ACHN (cell line): ENCODE data around the gene ZFYVE28.

ENCODE experiments used
- DNase-seq: peaks from one replicate; pipeline ENCODE4 v3.0.0-alpha.2; 2015
- in situ Hi-C: cut with HindIII; loops from 2 replicates; pipeline ENCODE4 v1.10.0; 2017; ENCODE audit warnings: low sequenced_read_pairs, low pct_ligation_motif_present, low pct_unique_long_range_greater_than_20kb

ZFYVE28 gene

GRCh38 chr4:2415881-2416563 is 2.4 kb downstream of the ZFYVE28 start:
- in situ Hi-C loops, result no loop called here
- no peak for DNase-seq

GRCh38 chr4:2415213-2415612 is 3.2 kb downstream of the ZFYVE28 start:
- DNase-seq, result no peak
- in situ Hi-C loops, result no loop called here

- in situ Hi-C loops, result no loop called here
- DNase-seq, result no peak
These were observed 4.4 kb downstream of the ZFYVE28 start for GRCh38 chr4:2413821-2414610.

DNA sequence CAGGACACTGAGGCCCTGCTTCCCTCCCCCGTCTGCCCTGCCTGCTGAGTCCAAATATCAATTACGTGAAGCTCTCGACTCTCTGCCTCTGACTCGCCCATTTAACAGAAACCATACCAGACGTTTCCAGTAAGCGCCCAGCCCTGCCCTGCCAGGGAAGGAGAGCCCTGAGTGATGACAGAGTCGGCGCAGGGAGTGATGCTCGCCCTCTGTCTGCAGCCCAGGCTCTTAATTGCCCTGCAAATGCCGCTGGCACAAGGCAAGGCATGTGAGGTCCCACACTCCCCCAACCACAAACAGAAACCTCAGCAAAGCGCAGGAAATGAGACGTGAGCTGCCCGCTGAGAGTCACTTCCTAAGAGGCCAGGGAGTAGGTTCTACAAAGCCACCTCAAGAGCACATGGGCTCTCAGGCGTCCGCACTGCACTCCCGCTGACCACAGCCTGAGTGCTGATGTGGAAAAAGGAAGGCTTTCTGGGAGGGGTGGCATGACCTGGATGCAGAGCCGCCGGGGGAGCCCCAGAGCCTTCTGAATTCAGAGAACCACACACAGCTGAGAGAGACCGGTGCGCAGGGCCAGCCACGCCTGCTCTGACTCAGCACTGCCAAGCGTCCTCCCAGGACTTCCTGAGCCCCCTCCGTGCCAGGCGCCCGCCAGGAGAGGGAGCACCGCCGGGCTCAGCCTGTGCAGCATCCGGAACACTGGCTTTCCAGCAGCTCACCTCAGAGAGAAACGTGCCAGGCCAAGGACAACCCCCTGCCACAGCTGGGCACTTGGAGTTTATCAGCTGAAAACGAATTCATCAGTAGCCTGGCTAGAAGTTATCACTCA is 5.3 kb downstream of the ZFYVE28 start:
- in situ Hi-C loops, result no loop called here
- DNase-seq, result peak; percentile 95

GRCh38 chr4:2412534-2412884 is 5.9 kb downstream of the ZFYVE28 start:
- in situ Hi-C loops, result no loop called here
- no peak for DNase-seq

- in situ Hi-C loops, result no loop called here
- DNase-seq, result no peak
These were observed 6.5 kb downstream of the ZFYVE28 start for GRCh38 chr4:2411786-2412510.

DNA sequence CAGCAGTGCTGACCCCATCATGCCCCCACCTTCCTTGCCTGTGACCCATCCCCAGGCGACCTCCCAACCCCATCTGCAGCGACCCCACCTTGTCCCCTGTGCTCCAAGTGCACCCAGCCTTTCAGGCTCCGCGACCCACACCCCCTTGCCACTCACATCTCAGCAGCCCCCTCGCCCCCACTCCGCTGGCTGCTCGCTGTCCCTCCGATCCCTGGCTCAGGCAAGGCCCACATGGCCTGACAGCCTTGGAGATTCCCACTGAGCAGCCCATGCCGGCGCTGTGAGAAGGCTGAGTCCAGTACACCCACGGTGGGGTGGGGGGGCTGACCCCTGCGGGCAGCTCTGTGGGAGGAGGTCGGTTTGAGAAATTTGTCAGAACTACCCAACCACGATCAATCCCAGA is 9.1 kb downstream of the ZFYVE28 start:
- in situ Hi-C loops, result no loop called here
- no peak for DNase-seq

DNA sequence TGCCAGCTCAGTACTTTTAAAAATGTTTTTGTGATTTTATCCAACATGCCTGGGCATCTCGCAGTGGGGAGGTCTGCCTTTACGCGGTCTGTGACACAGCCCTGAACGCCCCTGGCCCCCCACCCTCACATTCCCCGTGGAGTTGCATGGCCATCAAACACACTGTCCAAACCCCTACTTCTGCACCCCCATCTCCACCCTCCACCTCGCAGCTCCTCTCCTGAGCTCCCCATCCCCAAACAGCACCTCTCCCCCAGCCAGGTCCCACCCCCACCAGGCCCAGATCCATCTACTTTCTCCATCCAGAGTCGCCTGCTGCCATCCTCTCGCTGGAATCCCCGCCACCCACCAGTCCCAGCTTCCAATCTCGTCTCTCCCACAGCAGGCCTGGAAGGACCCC is 9.5 kb downstream of the ZFYVE28 start:
- in situ Hi-C loops, result no loop called here
- no peak for DNase-seq

DNA sequence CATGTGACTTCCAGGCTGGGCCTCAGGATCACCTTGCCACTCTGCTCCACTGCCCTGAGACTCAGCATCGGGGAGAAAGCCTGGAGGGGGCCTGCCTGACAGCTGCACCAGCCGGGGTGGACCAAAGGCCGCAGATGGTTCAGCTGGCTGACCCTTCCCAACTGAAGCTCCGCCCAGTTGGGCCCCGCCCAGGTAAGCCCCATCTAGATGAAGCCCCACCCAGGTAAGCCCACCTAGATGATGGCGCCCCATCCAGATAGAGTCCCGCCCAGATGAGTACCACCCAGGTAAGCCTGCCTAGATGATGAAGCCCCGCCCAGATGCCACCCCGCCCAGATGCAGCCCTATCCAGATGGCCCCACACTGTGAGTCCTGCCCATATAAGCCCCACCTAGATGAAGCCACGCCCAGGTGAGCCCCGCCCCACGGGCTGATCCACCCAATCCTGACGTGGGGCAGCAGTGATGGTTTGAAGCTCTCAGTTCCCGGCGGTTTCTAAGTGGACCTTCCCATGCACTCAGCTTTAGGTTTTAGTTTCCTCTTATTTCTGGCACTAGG is 10.0 kb downstream of the ZFYVE28 start:
- DNase-seq, result no peak
- in situ Hi-C loops, result no loop called here

DNA sequence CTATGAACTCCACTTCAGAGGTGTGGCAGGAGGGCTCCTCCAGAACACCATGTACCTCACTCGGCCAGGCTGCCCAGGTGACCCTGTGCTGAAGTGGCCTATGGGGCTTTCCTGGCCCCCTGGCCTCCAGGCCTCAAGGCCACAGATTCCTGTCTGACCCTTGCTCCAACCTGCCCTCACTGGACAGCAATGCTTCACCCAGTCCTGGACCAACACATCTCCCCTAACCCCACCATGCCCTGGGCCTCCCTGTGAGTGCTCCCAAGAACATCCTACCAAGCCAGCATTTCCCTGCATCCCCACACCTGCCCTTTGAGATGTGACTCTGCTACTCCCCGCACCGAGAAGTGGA is 10.5 kb downstream of the ZFYVE28 start:
- in situ Hi-C loops, result no loop called here
- DNase-seq, result no peak

DNA sequence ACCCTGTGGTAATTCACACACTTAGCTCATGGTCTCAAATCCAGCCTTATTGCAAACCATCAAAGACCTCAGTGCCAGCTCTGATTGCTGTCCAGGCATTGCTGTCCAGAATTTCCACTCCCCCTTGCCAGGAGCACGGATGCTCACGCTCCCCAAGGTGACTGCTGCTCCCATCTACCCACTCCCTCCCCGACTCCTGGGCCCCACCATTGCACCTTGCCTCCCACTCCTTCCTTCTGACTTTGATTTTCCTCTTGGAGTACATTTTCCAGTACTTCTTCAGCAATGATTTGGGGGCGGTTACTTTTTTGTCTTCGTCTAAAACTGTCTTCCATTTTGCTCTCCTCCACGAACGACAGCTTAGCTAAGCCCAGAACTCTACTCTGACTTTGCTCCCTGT is 11.5 kb downstream of the ZFYVE28 start:
- in situ Hi-C loops, result no loop called here
- no peak for DNase-seq

GRCh38 chr4:2406406-2406805 is 12.0 kb downstream of the ZFYVE28 start:
- no peak for DNase-seq
- in situ Hi-C loops, result no loop called here

DNA sequence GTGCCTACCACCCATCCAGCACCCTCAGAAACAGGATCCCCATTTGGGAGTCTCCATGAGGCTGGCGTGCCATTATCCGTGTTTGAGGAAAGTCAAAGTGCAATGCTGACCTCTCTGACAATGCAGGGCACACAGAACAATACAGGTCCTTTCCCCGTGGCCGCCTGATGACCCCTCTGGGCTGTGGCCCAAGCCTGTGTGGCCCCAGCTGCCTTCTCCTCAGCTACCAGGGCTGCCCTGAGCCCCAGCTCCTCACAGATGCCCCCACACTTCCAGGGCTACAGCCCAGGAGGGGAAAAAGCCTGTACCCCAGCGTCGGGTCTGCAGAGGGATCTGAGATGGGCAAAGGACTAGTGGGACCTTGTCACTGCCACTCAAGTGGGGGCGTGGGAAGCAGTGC is 15.5 kb downstream of the ZFYVE28 start:
- no peak for DNase-seq
- in situ Hi-C loops, result no loop called here

DNA sequence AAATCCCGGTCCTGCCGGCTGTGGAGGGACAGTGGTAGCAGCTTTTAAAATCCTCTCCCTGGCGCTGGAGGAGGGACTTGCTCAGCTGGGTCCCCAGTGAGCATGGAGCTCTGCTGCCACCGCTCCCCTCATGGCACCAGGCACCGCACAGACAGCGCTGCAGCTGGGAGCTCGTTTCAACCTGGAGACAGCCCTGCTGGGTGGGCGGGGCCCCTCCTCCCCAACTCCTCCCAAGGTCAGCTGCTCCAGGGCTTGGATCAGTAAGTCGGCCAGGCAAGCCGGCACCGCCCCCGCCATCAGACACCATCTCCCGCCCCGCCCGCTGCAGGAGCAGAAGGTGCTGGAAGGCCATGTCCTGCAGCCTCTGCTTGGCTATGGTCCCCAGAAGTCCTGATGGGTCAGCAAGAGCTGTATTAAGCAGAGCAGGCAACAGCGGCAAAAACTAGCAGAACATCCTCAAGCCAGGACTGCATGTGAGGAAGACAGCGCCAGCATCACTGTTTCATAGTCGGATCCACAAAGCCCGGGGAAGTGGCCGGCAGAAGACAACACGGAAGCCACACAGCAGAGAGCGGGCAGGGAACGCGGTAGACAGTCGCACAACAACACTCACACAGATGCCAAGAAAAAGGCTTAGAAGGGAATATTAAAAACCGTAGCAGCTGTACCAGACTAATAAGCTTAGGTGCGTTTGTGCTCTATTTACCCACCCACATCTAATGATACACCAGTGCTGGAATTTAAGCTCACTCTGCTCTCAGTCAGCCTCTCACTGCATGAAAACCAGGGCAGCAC is 16.2 kb downstream of the ZFYVE28 start:
- no peak for DNase-seq

DNA sequence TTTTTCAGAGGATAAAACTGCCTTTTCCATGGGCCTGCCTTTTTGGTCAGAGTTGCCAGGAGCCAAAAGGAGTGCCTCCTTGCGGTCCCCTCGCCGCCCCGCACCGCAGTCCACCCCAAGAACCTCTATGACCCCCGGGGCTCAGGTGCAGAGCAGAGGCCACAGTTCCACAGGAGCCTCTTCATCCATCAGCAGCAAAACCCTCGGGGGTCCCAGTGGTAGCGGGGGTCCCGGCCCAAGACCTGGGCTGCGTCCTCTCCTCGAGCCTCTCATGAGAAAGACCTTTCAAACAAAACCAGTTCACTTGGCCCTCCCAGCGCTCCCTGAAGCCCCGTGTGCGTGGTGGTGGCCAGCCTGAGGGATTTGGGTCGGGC is 16.8 kb downstream of the ZFYVE28 start:
- in situ Hi-C loops, result no loop called here
- no peak for DNase-seq

More for the DNA sequence above, 16.2 kb downstream of the ZFYVE28 start:
- in situ Hi-C loops, result no loop called here

DNA sequence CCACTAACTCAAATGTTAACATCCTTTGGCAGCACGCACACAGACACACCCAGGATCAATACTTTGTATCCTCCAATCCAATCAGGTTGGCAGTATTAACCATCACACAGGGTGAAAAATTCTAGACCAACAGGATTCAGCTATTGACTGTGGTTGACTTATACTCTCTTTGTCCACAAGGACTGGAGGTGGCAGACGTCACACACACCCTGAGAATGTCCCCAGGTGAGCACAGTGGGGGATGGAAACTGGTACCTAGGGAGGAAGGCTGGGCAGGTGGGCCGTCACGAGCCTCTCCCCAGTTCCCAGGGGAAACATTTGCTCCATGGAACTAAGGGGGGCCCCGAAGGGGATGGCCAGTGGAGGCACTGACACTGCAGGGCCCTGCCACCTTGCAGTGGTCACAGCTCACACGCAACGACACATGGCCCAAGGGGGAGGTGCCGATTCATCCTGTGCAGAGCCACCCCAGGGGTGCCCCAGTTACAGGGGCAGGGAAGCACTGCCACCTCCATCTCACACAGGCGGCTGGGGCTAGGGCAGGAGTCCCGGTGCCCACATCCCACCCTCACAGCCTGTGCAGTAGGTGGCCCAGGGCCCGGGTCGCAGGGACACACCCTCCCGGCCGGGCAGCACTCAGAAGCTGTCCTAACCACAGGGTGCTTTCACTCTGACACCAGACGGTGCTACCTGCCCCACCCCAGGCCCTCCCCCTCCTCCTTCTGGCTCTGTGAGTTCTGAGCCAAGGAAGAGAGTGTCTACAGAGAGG is 17.4 kb downstream of the ZFYVE28 start:
- in situ Hi-C loops, result no loop called here

DNA sequence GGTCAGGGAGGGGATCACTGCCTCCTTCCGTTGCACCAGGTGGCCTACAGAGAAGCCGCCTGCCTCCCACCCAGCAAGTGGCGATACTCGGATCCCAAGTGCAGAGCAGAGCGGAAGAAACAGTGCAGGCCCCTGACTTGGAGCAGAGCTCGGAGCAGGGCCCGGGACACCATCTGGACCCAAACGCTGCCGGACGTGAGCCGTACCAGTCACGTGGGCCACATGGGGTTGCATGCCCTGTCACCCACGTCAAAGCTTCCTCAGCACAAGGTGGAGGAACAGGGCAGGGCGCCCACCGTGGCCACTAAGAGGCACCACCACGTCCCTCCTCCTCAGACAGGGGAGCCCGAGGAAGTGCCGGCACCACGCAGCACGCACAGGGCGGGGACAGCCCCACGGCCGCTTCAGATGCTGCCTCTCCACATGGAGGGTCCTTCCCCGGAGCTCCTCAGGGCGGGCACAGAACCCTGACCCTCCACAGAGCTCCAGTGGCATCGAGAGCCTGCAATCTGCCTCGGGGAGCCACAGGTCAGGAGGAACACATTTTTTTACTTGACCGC is 18.7 kb downstream of the ZFYVE28 start:
- in situ Hi-C loops, result no loop called here
- DNase-seq, result no peak

More for the DNA sequence above, 17.4 kb downstream of the ZFYVE28 start:
- no peak for DNase-seq
